ENCODE data around the gene TBC1D22A. TPM values are rescaled to one million over a fixed set of nuclear protein-coding genes. Genes with fewer than 3 reads are reported as not detected.

TBC1D22A gene
- polyA plus RNA-seq, 4 donors, result 17.7 to 26.4 (median 21.0) TPM

- DNase-seq (no peak), FAIRE-seq (no peak)
- Histone ChIP-seq H3K9me3 (ENCODE audit: control insufficient read depth in 2 of 2, insufficient read depth in 1 of 2, low read depth in 1 of 2, low read length in 1 of 2) (no peaks in the 10 kb centered on the region), H3K4me3 (ENCODE audit: low read depth in 1 of 3, low read length in 3 of 3) (no peak overlapping the region), H3K27me3 (ENCODE audit: control insufficient read depth in 3 of 3, insufficient read depth in 3 of 3, low read length in 3 of 3) (no peaks in the 10 kb centered on the region), H3K4me1 (ENCODE audit: control insufficient read depth in 3 of 3, insufficient read depth in 2 of 3, low read depth in 1 of 3, low read length in 2 of 3) (no peaks in the 10 kb centered on the region), H3K36me3 (ENCODE audit: control insufficient read depth in 3 of 3, insufficient read depth in 2 of 3, low read depth in 1 of 3, low read length in 3 of 3) (peaks cover 0 to 3% (median 2%) of the 10 kb centered on the region in 3 donors), H3K27ac (ENCODE audit: low read depth in 1 of 3, low read length in 2 of 3) (no peak overlapping the region)
- 87 to 96% (median 89%) methylated on average over 11 of the region's 11 CpGs for WGBS, 3 donors
Measured at GRCh38 chr22:46844606-46845210, 82.3 kb downstream of the TBC1D22A start.

GRCh38 chr22:46845296-46846149 is 83.1 kb downstream of the TBC1D22A start:
- Histone ChIP-seq H3K4me1 (ENCODE audit: control insufficient read depth in 3 of 3, insufficient read depth in 2 of 3, low read depth in 1 of 3, low read length in 2 of 3) (no peaks in the 10 kb centered on the region), H3K36me3 (ENCODE audit: control insufficient read depth in 3 of 3, insufficient read depth in 2 of 3, low read depth in 1 of 3, low read length in 3 of 3) (peaks cover 0 to 3% (median 2%) of the 10 kb centered on the region in 3 donors), H3K4me3 (ENCODE audit: low read depth in 1 of 3, low read length in 3 of 3) (no peak overlapping the region), H3K9me3 (ENCODE audit: control insufficient read depth in 2 of 2, insufficient read depth in 1 of 2, low read depth in 1 of 2, low read length in 1 of 2) (no peaks in the 10 kb centered on the region), H3K27ac (ENCODE audit: low read depth in 1 of 3, low read length in 2 of 3) (no peak overlapping the region), H3K27me3 (ENCODE audit: control insufficient read depth in 3 of 3, insufficient read depth in 3 of 3, low read length in 3 of 3) (no peaks in the 10 kb centered on the region)
- no peak for FAIRE-seq
- DNase-seq, result peak in 1 of 2 donors; percentile 28
- 60 to 83% (median 75%) methylated on average over 17 of the region's 17 CpGs for WGBS, 3 donors

- 87 to 92% (median 91%) methylated on average over 17 of the region's 17 CpGs for WGBS, 3 donors
- H3K9me3 ChIP-seq (ENCODE audit: control insufficient read depth in 2 of 2, insufficient read depth in 1 of 2, low read depth in 1 of 2, low read length in 1 of 2), result no peaks in the 10 kb centered on the region
- FAIRE-seq, result no peak
- no peaks in the 10 kb centered on the region for H3K4me1 ChIP-seq (ENCODE audit: control insufficient read depth in 3 of 3, insufficient read depth in 2 of 3, low read depth in 1 of 3, low read length in 2 of 3)
- H3K27me3 ChIP-seq (ENCODE audit: control insufficient read depth in 3 of 3, insufficient read depth in 3 of 3, low read length in 3 of 3), result no peaks in the 10 kb centered on the region
- no peak overlapping the region for H3K4me3 ChIP-seq (ENCODE audit: low read depth in 1 of 3, low read length in 3 of 3)
- peaks cover 0 to 7% (median 3%) of the 10 kb centered on the region in 3 donors for H3K36me3 ChIP-seq (ENCODE audit: control insufficient read depth in 3 of 3, insufficient read depth in 2 of 3, low read depth in 1 of 3, low read length in 3 of 3)
- H3K27ac ChIP-seq (ENCODE audit: low read depth in 1 of 3, low read length in 2 of 3), result no peak overlapping the region
- DNase-seq, result no peak
Measured at GRCh38 chr22:46846150-46846831, 83.8 kb downstream of the TBC1D22A start.

GRCh38 chr22:46846832-46847355 is 84.4 kb downstream of the TBC1D22A start:
- H3K4me1 ChIP-seq (ENCODE audit: control insufficient read depth in 3 of 3, insufficient read depth in 2 of 3, low read depth in 1 of 3, low read length in 2 of 3), result no peaks in the 10 kb centered on the region
- no peaks in the 10 kb centered on the region for H3K9me3 ChIP-seq (ENCODE audit: control insufficient read depth in 2 of 2, insufficient read depth in 1 of 2, low read depth in 1 of 2, low read length in 1 of 2)
- H3K36me3 ChIP-seq (ENCODE audit: control insufficient read depth in 3 of 3, insufficient read depth in 2 of 3, low read depth in 1 of 3, low read length in 3 of 3), result peaks cover 0 to 9% (median 0%) of the 10 kb centered on the region in 3 donors
- no peak for FAIRE-seq
- no peaks in the 10 kb centered on the region for H3K27me3 ChIP-seq (ENCODE audit: control insufficient read depth in 3 of 3, insufficient read depth in 3 of 3, low read length in 3 of 3)
- no peak for DNase-seq
- H3K27ac ChIP-seq (ENCODE audit: low read depth in 1 of 3, low read length in 2 of 3), result no peak overlapping the region
- WGBS, 3 donors, result 85 to 95% (median 88%) methylated on average over 12 of the region's 12 CpGs
- H3K4me3 ChIP-seq (ENCODE audit: low read depth in 1 of 3, low read length in 3 of 3), result no peak overlapping the region

GRCh38 chr22:46848197-46848596 is 85.7 kb downstream of the TBC1D22A start:
- no peak for DNase-seq
- Histone ChIP-seq H3K27ac (ENCODE audit: low read depth in 1 of 3, low read length in 2 of 3) (no peak overlapping the region), H3K36me3 (ENCODE audit: control insufficient read depth in 3 of 3, insufficient read depth in 2 of 3, low read depth in 1 of 3, low read length in 3 of 3) (peaks cover 0 to 16% (median 0%) of the 10 kb centered on the region in 3 donors), H3K4me3 (ENCODE audit: low read depth in 1 of 3, low read length in 3 of 3) (no peak overlapping the region), H3K9me3 (ENCODE audit: control insufficient read depth in 2 of 2, insufficient read depth in 1 of 2, low read depth in 1 of 2, low read length in 1 of 2) (no peaks in the 10 kb centered on the region), H3K4me1 (ENCODE audit: control insufficient read depth in 3 of 3, insufficient read depth in 2 of 3, low read depth in 1 of 3, low read length in 2 of 3) (no peaks in the 10 kb centered on the region), H3K27me3 (ENCODE audit: control insufficient read depth in 3 of 3, insufficient read depth in 3 of 3, low read length in 3 of 3) (no peaks in the 10 kb centered on the region)
- WGBS, 3 donors, result 93% methylated on average over 11 of the region's 11 CpGs
- FAIRE-seq, result no peak

GRCh38 chr22:46849101-46849500 is 86.7 kb downstream of the TBC1D22A start:
- Histone ChIP-seq H3K27ac (ENCODE audit: low read depth in 1 of 3, low read length in 2 of 3) (no peak overlapping the region), H3K27me3 (ENCODE audit: control insufficient read depth in 3 of 3, insufficient read depth in 3 of 3, low read length in 3 of 3) (no peaks in the 10 kb centered on the region), H3K9me3 (ENCODE audit: control insufficient read depth in 2 of 2, insufficient read depth in 1 of 2, low read depth in 1 of 2, low read length in 1 of 2) (no peaks in the 10 kb centered on the region), H3K36me3 (ENCODE audit: control insufficient read depth in 3 of 3, insufficient read depth in 2 of 3, low read depth in 1 of 3, low read length in 3 of 3) (peaks cover 0 to 18% (median 0%) of the 10 kb centered on the region in 3 donors), H3K4me1 (ENCODE audit: control insufficient read depth in 3 of 3, insufficient read depth in 2 of 3, low read depth in 1 of 3, low read length in 2 of 3) (peaks cover 0 to 2% (median 0%) of the 10 kb centered on the region in 3 donors), H3K4me3 (ENCODE audit: low read depth in 1 of 3, low read length in 3 of 3) (no peak overlapping the region)
- FAIRE-seq (no peak), DNase-seq (no peak)
- WGBS, 3 donors, result 95 to 97% (median 95%) methylated on average over 6 of the region's 6 CpGs

GRCh38 chr22:46849951-46850350 is 87.5 kb downstream of the TBC1D22A start:
- no peaks in the 10 kb centered on the region for H3K9me3 ChIP-seq (ENCODE audit: control insufficient read depth in 2 of 2, insufficient read depth in 1 of 2, low read depth in 1 of 2, low read length in 1 of 2)
- no peaks in the 10 kb centered on the region for H3K27me3 ChIP-seq (ENCODE audit: control insufficient read depth in 3 of 3, insufficient read depth in 3 of 3, low read length in 3 of 3)
- 91 to 95% (median 92%) methylated on average over 6 of the region's 6 CpGs for WGBS, 3 donors
- no peak for DNase-seq
- peaks cover 0 to 2% (median 0%) of the 10 kb centered on the region in 3 donors for H3K4me1 ChIP-seq (ENCODE audit: control insufficient read depth in 3 of 3, insufficient read depth in 2 of 3, low read depth in 1 of 3, low read length in 2 of 3)
- H3K4me3 ChIP-seq (ENCODE audit: low read depth in 1 of 3, low read length in 3 of 3), result no peak overlapping the region
- FAIRE-seq, result no peak
- H3K27ac ChIP-seq (ENCODE audit: low read depth in 1 of 3, low read length in 2 of 3), result no peak overlapping the region
- H3K36me3 ChIP-seq (ENCODE audit: control insufficient read depth in 3 of 3, insufficient read depth in 2 of 3, low read depth in 1 of 3, low read length in 3 of 3), result peaks cover 0 to 18% (median 0%) of the 10 kb centered on the region in 3 donors

- FAIRE-seq, result no peak
- Histone ChIP-seq H3K27me3 (ENCODE audit: control insufficient read depth in 3 of 3, insufficient read depth in 3 of 3, low read length in 3 of 3) (no peaks in the 10 kb centered on the region), H3K4me1 (ENCODE audit: control insufficient read depth in 3 of 3, insufficient read depth in 2 of 3, low read depth in 1 of 3, low read length in 2 of 3) (peaks cover 0 to 5% (median 0%) of the 10 kb centered on the region in 3 donors), H3K4me3 (ENCODE audit: low read depth in 1 of 3, low read length in 3 of 3) (no peak overlapping the region), H3K9me3 (ENCODE audit: control insufficient read depth in 2 of 2, insufficient read depth in 1 of 2, low read depth in 1 of 2, low read length in 1 of 2) (no peaks in the 10 kb centered on the region), H3K36me3 (ENCODE audit: control insufficient read depth in 3 of 3, insufficient read depth in 2 of 3, low read depth in 1 of 3, low read length in 3 of 3) (peaks cover 0 to 23% (median 0%) of the 10 kb centered on the region in 3 donors), H3K27ac (ENCODE audit: low read depth in 1 of 3, low read length in 2 of 3) (no peak overlapping the region)
- DNase-seq, result no peak
- WGBS, 3 donors, result 91 to 100% (median 96%) methylated on average over 9 of the region's 9 CpGs
Measured at GRCh38 chr22:46851311-46851710, 88.9 kb downstream of the TBC1D22A start.
